Brain microvascular endothelial cell (primary cell): ENCODE results near the gene HOMER2.

Experiments used
- DNase-seq: peaks from one replicate; pipeline ENCODE4 v3.0.0-alpha.2; 2020
- H3K27ac ChIP-seq: fragments of 250-450 bp; sonication (Bioruptor Pico); 2 replicates; pipeline ENCODE4 v1.5.1; 2020; ENCODE audit warnings: mild to moderate bottlenecking, moderate library complexity
- H3K27me3 ChIP-seq: fragments of 250-450 bp; sonication (Bioruptor Pico); replicated peaks from 2 replicates; pipeline ENCODE4 v1.5.1; 2020; ENCODE audit warnings: mild to moderate bottlenecking
- H3K36me3 ChIP-seq: fragments of 250-450 bp; sonication (Bioruptor Pico); replicated peaks from 2 replicates; pipeline ENCODE4 v1.5.1; 2020; ENCODE audit warnings: mild to moderate bottlenecking
- H3K4me3 ChIP-seq: 2 replicates; pipeline ENCODE4 v1.5.1; 2011; ENCODE audit warnings: low read depth, mild to moderate bottlenecking, control low read depth, low read length, moderate library complexity
- in situ Hi-C: cut with HindIII; loops from 2 replicates; pipeline ENCODE4 v1.10.0; 2017; ENCODE audit warnings: low sequenced_read_pairs, low pct_ligation_motif_present
- TF ChIP-seq, protein P1 (sequence below): IDR thresholded peaks from 2 replicates; pipeline ENCODE4 v1.5.1; 2011; ENCODE audit warnings: low read depth, mild to moderate bottlenecking, moderate library complexity, low read length, control low read depth, inconsistent platforms; ENCODE audit errors: missing control alignments

Gene HOMER2

DNA sequence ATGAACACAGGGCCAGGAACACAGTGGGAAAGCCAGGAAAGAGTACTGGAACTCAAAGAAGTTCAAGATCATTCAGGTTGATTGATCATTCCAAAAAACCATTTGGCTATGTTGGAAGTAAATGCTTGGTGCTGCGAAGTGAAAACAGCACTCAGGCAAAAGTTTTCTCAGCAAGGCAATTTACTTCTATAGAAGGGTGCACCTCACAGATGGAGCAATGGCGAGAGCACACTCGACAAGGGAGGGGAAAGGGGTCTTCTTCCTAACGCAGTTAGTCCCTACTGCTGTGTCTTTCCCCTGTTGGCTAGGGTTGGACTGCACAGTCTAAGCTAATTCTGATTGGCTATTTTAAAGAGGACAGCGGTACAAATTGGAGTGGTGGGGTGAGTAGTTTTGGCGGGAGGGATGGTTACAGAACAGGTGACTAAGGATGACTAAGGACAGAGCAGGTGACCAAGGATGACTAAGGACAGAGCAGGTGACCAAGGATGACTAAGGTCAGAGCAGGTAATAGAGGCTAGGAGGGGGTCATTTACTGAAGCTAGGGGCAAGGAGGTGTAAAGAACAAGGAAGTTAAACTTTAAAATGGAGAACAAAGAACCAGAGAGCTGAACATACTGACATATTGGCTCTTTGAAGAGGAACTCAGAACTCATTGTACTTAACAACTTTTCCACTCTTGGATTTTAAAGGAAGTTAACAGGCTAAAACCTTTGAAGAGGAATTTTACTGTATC, 43.3 kb downstream of the HOMER2 start:
- no peak overlapping the region for H3K27ac ChIP-seq
- no peak for DNase-seq
- H3K36me3 ChIP-seq: no peaks in the 10 kb centered on the region
- no peaks in the 10 kb centered on the region for H3K27me3 ChIP-seq
- no peak overlapping the region for H3K4me3 ChIP-seq
- in situ Hi-C loops: no loop called here
- TF ChIP-seq, protein P1, sequence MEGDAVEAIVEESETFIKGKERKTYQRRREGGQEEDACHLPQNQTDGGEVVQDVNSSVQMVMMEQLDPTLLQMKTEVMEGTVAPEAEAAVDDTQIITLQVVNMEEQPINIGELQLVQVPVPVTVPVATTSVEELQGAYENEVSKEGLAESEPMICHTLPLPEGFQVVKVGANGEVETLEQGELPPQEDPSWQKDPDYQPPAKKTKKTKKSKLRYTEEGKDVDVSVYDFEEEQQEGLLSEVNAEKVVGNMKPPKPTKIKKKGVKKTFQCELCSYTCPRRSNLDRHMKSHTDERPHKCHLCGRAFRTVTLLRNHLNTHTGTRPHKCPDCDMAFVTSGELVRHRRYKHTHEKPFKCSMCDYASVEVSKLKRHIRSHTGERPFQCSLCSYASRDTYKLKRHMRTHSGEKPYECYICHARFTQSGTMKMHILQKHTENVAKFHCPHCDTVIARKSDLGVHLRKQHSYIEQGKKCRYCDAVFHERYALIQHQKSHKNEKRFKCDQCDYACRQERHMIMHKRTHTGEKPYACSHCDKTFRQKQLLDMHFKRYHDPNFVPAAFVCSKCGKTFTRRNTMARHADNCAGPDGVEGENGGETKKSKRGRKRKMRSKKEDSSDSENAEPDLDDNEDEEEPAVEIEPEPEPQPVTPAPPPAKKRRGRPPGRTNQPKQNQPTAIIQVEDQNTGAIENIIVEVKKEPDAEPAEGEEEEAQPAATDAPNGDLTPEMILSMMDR: no peak

DNA sequence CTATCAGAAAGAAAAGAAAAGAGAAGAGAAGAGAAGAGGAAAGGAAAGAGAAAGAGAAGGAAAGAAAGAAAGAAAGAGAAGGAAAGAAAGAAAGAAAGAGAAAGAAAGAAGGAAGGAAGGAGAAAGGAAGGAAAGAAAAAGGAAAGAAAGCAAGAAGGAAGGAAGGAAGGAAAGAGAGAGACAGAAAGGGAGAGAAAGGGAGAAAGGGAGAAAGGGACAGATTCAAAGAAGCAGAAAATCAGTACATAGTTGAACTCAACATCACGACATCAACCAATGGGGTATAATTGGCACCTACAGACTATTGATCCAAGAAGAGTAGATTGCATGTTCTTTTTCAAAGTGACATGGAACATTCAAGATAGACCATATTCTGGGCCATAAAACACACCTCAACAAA, 45.2 kb downstream of the HOMER2 start:
- no peak overlapping the region for H3K4me3 ChIP-seq
- TF ChIP-seq, protein P1: no peak
- in situ Hi-C loops: no loop called here
- no peak overlapping the region for H3K27ac ChIP-seq
- no peaks in the 10 kb centered on the region for H3K36me3 ChIP-seq
- DNase-seq: no peak
- H3K27me3 ChIP-seq: no peaks in the 10 kb centered on the region

DNA sequence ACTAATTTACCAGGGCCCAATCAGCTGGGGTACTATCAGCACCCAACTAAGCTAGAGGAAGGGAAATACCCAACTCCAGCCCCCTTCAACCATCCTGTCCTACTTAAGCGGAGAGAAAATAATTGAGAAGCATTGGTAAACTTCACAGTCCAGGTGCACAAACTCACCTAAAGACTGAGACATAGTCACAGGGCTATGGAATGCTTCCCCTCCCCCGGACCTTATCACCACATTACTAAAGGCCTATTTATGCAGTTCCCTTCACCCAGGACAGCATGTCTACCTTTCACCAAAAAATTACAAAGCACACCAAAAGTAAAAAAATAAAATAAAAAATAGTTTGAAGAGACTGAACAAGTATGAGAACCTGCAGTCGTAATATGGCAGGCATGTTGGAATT, 47.9 kb downstream of the HOMER2 start:
- Histone ChIP-seq H3K4me3 (no peak overlapping the region), H3K27me3 (no peaks in the 10 kb centered on the region), H3K27ac (no peak overlapping the region), H3K36me3 (no peaks in the 10 kb centered on the region)
- no peak for DNase-seq
- in situ Hi-C loops: no loop called here
- TF ChIP-seq, protein P1: no peak

DNA sequence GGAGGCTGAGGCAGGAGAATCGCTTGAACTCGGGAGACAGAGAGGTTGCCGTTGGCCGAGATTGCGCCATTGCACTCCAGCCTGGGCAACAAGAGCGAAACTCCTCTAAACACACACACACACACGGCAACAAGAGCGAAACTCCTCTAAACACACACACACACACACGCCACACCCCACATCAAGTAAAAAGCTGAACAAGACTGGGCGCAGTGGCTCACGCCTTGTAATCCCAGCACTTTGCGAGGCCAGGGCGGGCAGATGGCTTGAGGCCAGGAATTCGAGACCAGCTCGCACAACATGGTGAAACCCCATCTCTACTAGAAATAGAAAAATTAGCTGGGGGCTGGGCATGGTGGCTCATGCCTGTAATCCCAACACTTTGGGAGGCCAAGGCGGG, 49.0 kb downstream of the HOMER2 start:
- DNase-seq: no peak
- in situ Hi-C loops: no loop called here
- Histone ChIP-seq H3K36me3 (no peaks in the 10 kb centered on the region), H3K4me3 (no peak overlapping the region), H3K27ac (no peak overlapping the region), H3K27me3 (no peaks in the 10 kb centered on the region)
- TF ChIP-seq, protein P1: no peak

DNA sequence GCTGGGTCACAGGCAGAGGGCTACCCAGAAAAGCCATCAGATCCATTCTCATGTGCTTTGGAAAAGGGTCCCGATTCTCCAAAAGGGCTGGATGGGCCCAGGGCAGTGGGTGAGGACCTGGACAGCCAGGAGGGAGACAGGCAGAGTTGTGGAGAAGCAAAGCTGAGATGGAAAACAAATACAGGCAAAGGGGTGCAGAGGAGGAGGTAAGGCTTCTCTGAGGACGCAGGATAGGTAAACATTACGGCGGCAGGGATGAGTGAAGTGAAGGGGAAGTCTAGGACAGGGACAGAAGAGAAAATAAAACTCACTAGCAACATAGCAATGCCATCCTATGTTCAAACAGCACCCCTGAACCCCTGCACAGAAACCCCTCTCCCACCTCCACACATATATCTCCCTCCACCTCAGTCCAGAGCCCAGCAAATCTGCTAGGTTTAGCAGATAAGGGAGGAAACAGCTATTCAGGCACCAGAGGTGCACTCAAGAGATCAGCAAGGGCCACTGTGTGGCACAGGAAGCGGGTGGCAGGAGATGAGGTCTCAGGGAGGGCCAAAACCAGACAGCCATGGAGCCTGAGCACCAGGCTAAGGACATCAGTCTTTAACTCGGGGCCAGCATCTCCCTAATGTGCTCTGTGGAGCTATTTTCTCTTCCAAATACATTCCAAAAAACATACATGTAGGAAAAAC, 51.3 kb downstream of the HOMER2 start:
- no peak for DNase-seq
- H3K4me3 ChIP-seq: no peak overlapping the region
- TF ChIP-seq, protein P1: no peak
- H3K27me3 ChIP-seq: no peaks in the 10 kb centered on the region
- H3K36me3 ChIP-seq: no peaks in the 10 kb centered on the region
- no peak overlapping the region for H3K27ac ChIP-seq
- in situ Hi-C loops: no loop called here
